Right lobe of liver (tissue), 4 donors: Measurements from ENCODE around the gene MYH14.

Source experiments
- POLR2A ChIP-seq: fragments of 450-650 bp; IDR thresholded peaks from one replicate; pipeline ENCODE4 v1.6.1; 2017; ENCODE audit warnings: antibody characterized with exemption, mild to moderate bottlenecking
- TF ChIP-seq, protein P1 (sequence below), 4 donors: fragments of 200-600 bp in 3 of 4; fragments of 450-650 bp in 1 of 4; IDR thresholded peaks; one replicate each; pipeline versions ENCODE4 v1.5.1 to v1.8.0; 2016 to 2022; ENCODE audit warnings: antibody characterized with exemption in 4 of 4, mild to moderate bottlenecking in 2 of 4
- donor health status: DM: no; HTN: no; CAD: no.
- donor health status: DM: no; HTN: no; CAD: no.
- donor health status: DM: no; HTN: yes; CAD: no.

GRCh38 chr19:50290011-50290410 is 86.6 kb downstream of the MYH14 start:
- no peak for TF ChIP-seq POLR2A
- TF ChIP-seq, protein P1, sequence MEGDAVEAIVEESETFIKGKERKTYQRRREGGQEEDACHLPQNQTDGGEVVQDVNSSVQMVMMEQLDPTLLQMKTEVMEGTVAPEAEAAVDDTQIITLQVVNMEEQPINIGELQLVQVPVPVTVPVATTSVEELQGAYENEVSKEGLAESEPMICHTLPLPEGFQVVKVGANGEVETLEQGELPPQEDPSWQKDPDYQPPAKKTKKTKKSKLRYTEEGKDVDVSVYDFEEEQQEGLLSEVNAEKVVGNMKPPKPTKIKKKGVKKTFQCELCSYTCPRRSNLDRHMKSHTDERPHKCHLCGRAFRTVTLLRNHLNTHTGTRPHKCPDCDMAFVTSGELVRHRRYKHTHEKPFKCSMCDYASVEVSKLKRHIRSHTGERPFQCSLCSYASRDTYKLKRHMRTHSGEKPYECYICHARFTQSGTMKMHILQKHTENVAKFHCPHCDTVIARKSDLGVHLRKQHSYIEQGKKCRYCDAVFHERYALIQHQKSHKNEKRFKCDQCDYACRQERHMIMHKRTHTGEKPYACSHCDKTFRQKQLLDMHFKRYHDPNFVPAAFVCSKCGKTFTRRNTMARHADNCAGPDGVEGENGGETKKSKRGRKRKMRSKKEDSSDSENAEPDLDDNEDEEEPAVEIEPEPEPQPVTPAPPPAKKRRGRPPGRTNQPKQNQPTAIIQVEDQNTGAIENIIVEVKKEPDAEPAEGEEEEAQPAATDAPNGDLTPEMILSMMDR (IDR thresholded peaks at IDR 0.05), result no peak
